ENCODE measurements around the gene TXNDC16.
A peak's percentile ranks its signal among the peaks of the same experiment; 100 is the strongest.

The TXNDC16 gene

DNA sequence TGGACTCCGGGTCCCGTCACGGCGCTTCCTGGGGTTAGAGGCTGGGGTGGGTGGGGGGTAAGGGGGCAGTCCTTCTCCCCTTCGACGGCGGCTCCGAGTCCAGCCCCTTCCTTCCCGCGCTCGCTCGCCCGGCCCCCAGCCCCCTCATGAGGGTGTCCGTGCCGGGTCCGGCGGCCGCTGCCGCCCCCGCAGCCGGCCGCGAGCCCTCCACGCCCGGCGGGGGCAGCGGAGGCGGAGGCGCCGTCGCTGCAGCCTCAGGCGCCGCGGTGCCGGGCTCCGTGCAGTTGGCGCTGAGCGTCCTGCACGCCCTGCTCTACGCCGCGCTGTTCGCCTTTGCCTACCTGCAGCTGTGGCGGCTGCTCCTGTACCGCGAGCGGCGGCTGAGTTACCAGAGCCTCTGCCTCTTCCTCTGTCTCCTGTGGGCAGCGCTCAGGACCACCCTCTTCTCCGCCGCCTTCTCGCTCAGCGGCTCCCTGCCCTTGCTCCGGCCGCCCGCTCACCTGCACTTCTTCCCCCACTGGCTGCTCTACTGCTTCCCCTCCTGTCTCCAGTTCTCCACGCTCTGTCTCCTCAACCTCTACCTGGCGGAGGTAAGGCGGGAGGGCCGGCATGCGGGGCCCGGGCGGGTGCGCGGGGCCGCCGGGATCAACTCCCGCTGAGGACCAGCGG, 831 bp upstream of the TXNDC16 start:
- TF ChIP-seq ZNF274 (IDR thresholded peaks at IDR 0.05; ENCODE audit: low read depth, low read length) (no peak), YY1 (IDR thresholded peaks at IDR 0.05; ENCODE audit: insufficient read depth, insufficient read length) (no peak)

GRCh38 chr14:52551696-52552062, 626 bp downstream of the TXNDC16 start:
- DNase-seq (ENCODE audit: low read depth, low spot score), result no peak

More for the DNA sequence above, 831 bp upstream of the TXNDC16 start:
- peak overlapping the region; percentile 85 for H3K9ac ChIP-seq (ENCODE audit: insufficient read length, low read depth)
- peak overlapping the region; percentile 75 for H3K4me3 ChIP-seq (ENCODE audit: insufficient read length, low read depth)
- no peaks in the 10 kb centered on the region for H3K36me3 ChIP-seq (ENCODE audit: insufficient read depth, insufficient read length, low read length)
- peaks cover 4% of the 10 kb centered on the region for H3K27me3 ChIP-seq (ENCODE audit: insufficient read depth, insufficient read length)
- H3K4me1 ChIP-seq (ENCODE audit: insufficient read depth, insufficient read length), result no peaks in the 10 kb centered on the region
- DNase-seq (ENCODE audit: low read depth, low spot score), result no peak
- no peaks in the 10 kb centered on the region; the same call in 1 of the 2 replicates for H3K9me3 ChIP-seq (ENCODE audit: insufficient read depth, low read length)

GRCh38 chr14:52551205-52551604, 1.1 kb downstream of the TXNDC16 start:
- no peaks in the 10 kb centered on the region for H3K36me3 ChIP-seq (ENCODE audit: insufficient read depth, insufficient read length, low read length)
- peak overlapping the region; percentile 80 for H3K4me3 ChIP-seq (ENCODE audit: insufficient read length, low read depth)
- H3K4me1 ChIP-seq (ENCODE audit: insufficient read depth, insufficient read length), result no peaks in the 10 kb centered on the region
- H3K9me3 ChIP-seq (ENCODE audit: insufficient read depth, low read length), result no peaks in the 10 kb centered on the region; the same call in 1 of the 2 replicates
- H3K9ac ChIP-seq (ENCODE audit: insufficient read length, low read depth), result peak overlapping the region; percentile 82
- TF ChIP-seq ZNF274 (IDR thresholded peaks at IDR 0.05; ENCODE audit: low read depth, low read length) (no peak), SUZ12 (IDR thresholded peaks at IDR 0.05; ENCODE audit: extremely low read depth, insufficient read depth, insufficient read length) (no peak), YY1 (IDR thresholded peaks at IDR 0.05; ENCODE audit: insufficient read depth, insufficient read length) (no peak)
- peaks cover 4% of the 10 kb centered on the region for H3K27me3 ChIP-seq (ENCODE audit: insufficient read depth, insufficient read length)
- no peak for DNase-seq (ENCODE audit: low read depth, low spot score)

More at GRCh38 chr14:52551696-52552062, 626 bp downstream of the TXNDC16 start:
- TF ChIP-seq YY1 (IDR thresholded peaks at IDR 0.05; ENCODE audit: insufficient read depth, insufficient read length) (no peak), SUZ12 (IDR thresholded peaks at IDR 0.05; ENCODE audit: extremely low read depth, insufficient read depth, insufficient read length) (no peak), ZNF274 (IDR thresholded peaks at IDR 0.05; ENCODE audit: low read depth, low read length) (no peak)
- no peaks in the 10 kb centered on the region; the same call in 1 of the 2 replicates for H3K9me3 ChIP-seq (ENCODE audit: insufficient read depth, low read length)
- peak overlapping the region; percentile 82 for H3K9ac ChIP-seq (ENCODE audit: insufficient read length, low read depth)
- H3K27me3 ChIP-seq (ENCODE audit: insufficient read depth, insufficient read length), result peaks cover 4% of the 10 kb centered on the region
- no peaks in the 10 kb centered on the region for H3K4me1 ChIP-seq (ENCODE audit: insufficient read depth, insufficient read length)
- peak overlapping the region; percentile 80 for H3K4me3 ChIP-seq (ENCODE audit: insufficient read length, low read depth)
- H3K36me3 ChIP-seq (ENCODE audit: insufficient read depth, insufficient read length, low read length), result no peaks in the 10 kb centered on the region

GRCh38 chr14:52550661-52551060, 1.6 kb downstream of the TXNDC16 start:
- H3K9me3 ChIP-seq (ENCODE audit: insufficient read depth, low read length), result no peaks in the 10 kb centered on the region; the same call in 1 of the 2 replicates
- H3K36me3 ChIP-seq (ENCODE audit: insufficient read depth, insufficient read length, low read length), result no peaks in the 10 kb centered on the region
- TF ChIP-seq SUZ12 (IDR thresholded peaks at IDR 0.05; ENCODE audit: extremely low read depth, insufficient read depth, insufficient read length) (no peak), YY1 (IDR thresholded peaks at IDR 0.05; ENCODE audit: insufficient read depth, insufficient read length) (no peak), ZNF274 (IDR thresholded peaks at IDR 0.05; ENCODE audit: low read depth, low read length) (no peak)
- H3K27me3 ChIP-seq (ENCODE audit: insufficient read depth, insufficient read length), result peaks cover 4% of the 10 kb centered on the region
- no peak overlapping the region for H3K4me3 ChIP-seq (ENCODE audit: insufficient read length, low read depth)
- no peaks in the 10 kb centered on the region for H3K4me1 ChIP-seq (ENCODE audit: insufficient read depth, insufficient read length)
- no peak overlapping the region for H3K9ac ChIP-seq (ENCODE audit: insufficient read length, low read depth)
- DNase-seq (ENCODE audit: low read depth, low spot score), result no peak

GRCh38 chr14:52547526-52547925, 4.8 kb downstream of the TXNDC16 start:
- no peaks in the 10 kb centered on the region for H3K4me1 ChIP-seq (ENCODE audit: insufficient read depth, insufficient read length)

GRCh38 chr14:52547027-52547426, 5.3 kb downstream of the TXNDC16 start:
- Histone ChIP-seq H3K9ac (ENCODE audit: insufficient read length, low read depth) (no peak overlapping the region), H3K9me3 (ENCODE audit: insufficient read depth, low read length) (no peaks in the 10 kb centered on the region; the same call in 1 of the 2 replicates), H3K4me3 (ENCODE audit: insufficient read length, low read depth) (no peak overlapping the region), H3K36me3 (ENCODE audit: insufficient read depth, insufficient read length, low read length) (no peaks in the 10 kb centered on the region), H3K4me1 (ENCODE audit: insufficient read depth, insufficient read length) (no peaks in the 10 kb centered on the region), H3K27me3 (ENCODE audit: insufficient read depth, insufficient read length) (no peaks in the 10 kb centered on the region)
- TF ChIP-seq SUZ12 (IDR thresholded peaks at IDR 0.05; ENCODE audit: extremely low read depth, insufficient read depth, insufficient read length) (no peak), ZNF274 (IDR thresholded peaks at IDR 0.05; ENCODE audit: low read depth, low read length) (no peak), YY1 (IDR thresholded peaks at IDR 0.05; ENCODE audit: insufficient read depth, insufficient read length) (no peak)
- DNase-seq (ENCODE audit: low read depth, low spot score), result no peak

More at GRCh38 chr14:52547526-52547925, 4.8 kb downstream of the TXNDC16 start:
- H3K36me3 ChIP-seq (ENCODE audit: insufficient read depth, insufficient read length, low read length), result no peaks in the 10 kb centered on the region
- no peaks in the 10 kb centered on the region for H3K27me3 ChIP-seq (ENCODE audit: insufficient read depth, insufficient read length)
- TF ChIP-seq ZNF274 (IDR thresholded peaks at IDR 0.05; ENCODE audit: low read depth, low read length), result no peak
- TF ChIP-seq SUZ12 (IDR thresholded peaks at IDR 0.05; ENCODE audit: extremely low read depth, insufficient read depth, insufficient read length), result no peak
- TF ChIP-seq YY1 (IDR thresholded peaks at IDR 0.05; ENCODE audit: insufficient read depth, insufficient read length), result no peak
- no peak overlapping the region for H3K4me3 ChIP-seq (ENCODE audit: insufficient read length, low read depth)
- DNase-seq (ENCODE audit: low read depth, low spot score), result no peak
- H3K9ac ChIP-seq (ENCODE audit: insufficient read length, low read depth), result no peak overlapping the region
- no peaks in the 10 kb centered on the region; the same call in 1 of the 2 replicates for H3K9me3 ChIP-seq (ENCODE audit: insufficient read depth, low read length)

GRCh38 chr14:52546318-52546670, 6.0 kb downstream of the TXNDC16 start:
- H3K36me3 ChIP-seq (ENCODE audit: insufficient read depth, insufficient read length, low read length), result no peaks in the 10 kb centered on the region
- no peak overlapping the region for H3K9ac ChIP-seq (ENCODE audit: insufficient read length, low read depth)
- H3K4me1 ChIP-seq (ENCODE audit: insufficient read depth, insufficient read length), result no peaks in the 10 kb centered on the region
- TF ChIP-seq ZNF274 (IDR thresholded peaks at IDR 0.05; ENCODE audit: low read depth, low read length) (no peak), YY1 (IDR thresholded peaks at IDR 0.05; ENCODE audit: insufficient read depth, insufficient read length) (no peak), SUZ12 (IDR thresholded peaks at IDR 0.05; ENCODE audit: extremely low read depth, insufficient read depth, insufficient read length) (no peak)
- H3K9me3 ChIP-seq (ENCODE audit: insufficient read depth, low read length), result no peaks in the 10 kb centered on the region; the same call in 1 of the 2 replicates
- DNase-seq (ENCODE audit: low read depth, low spot score), result no peak
- no peaks in the 10 kb centered on the region for H3K27me3 ChIP-seq (ENCODE audit: insufficient read depth, insufficient read length)
- H3K4me3 ChIP-seq (ENCODE audit: insufficient read length, low read depth), result no peak overlapping the region
